Measurements from ENCODE around the gene EPYC.
A peak's percentile ranks its signal among the peaks of the same experiment; 100 is the strongest.
"Not testable (repeated sequence)": the region's sequence is repeated elsewhere in the genome, so short reads cannot be mapped to it uniquely, and the experiment has no call there.

The EPYC gene

DNA sequence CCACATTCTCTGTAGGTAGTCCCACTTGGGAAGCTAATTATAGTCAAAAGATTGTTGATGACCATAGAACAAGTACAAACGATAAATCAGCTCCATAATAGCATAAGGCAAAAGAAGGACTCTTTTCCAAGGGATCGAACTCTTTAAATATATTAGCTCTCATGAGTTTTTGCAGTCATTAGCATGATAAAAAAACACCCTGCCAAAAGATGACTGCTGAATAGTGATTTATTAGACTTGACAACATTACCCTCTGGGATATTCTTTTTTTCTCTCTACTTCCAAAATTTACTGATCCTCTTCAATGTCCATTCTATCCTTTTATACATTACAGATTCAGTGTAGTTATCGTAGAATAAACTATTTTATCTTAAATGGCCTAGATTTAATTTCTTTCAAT is 14.2 kb downstream of the EPYC start:
- no peak for DNase-seq

DNA sequence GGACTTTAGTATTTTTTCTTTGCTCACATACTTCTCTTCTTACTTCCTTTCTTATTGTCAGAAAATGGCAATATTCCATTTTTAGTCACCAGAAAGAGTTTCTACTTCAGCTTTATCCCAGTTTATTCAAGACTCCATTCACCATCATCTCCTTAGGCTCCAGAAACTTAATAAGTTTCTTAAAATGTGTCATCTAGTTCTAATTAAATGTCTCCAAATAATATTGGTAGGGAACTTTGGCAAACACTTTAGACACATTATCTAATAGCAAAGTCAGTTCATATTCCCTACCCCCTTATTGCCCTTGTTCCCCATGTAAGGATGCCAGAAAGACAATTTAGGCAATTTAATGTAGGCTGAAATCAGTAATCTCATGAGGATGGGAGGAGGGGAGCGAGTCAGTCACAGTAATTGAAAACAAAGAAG is 15.1 kb downstream of the EPYC start:
- DNase-seq, result no peak

DNA sequence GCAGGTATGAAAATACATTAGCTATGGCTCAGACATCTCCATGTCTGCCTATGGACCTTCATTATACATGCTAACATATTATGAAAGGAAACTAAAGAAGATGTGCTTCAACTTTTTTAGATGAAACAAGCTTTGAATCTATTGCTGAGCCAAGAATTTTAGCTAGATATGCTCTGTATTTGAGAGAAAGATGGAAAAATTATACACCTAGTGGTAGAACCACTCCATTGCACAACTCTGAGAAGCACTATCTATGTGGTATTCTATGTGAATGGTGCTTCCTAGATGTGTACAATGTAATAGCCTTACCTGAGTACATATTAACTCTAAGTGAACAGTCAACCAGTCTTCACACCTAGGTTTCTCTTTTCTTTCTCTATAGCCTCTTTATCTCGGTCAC is 17.3 kb downstream of the EPYC start:
- no peak for DNase-seq

DNA sequence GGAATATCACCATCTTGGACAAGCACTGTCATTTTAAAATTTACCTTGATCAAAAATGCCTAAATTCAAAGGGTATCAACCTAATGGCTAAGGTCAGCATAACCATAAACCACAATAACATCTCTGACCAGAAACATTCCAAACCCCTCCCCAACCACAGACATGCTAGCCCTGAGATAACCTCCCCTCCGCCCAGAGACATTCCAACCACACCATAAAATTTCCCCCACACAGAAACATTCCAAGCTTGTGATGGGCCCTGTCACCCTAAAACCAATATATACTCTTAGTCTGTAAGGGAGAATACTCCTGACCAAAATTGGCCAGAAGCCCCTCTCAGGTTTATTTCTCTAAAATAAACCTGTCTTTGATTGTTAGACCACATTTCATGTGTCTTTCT is 17.7 kb downstream of the EPYC start:
- no peak for DNase-seq

DNA sequence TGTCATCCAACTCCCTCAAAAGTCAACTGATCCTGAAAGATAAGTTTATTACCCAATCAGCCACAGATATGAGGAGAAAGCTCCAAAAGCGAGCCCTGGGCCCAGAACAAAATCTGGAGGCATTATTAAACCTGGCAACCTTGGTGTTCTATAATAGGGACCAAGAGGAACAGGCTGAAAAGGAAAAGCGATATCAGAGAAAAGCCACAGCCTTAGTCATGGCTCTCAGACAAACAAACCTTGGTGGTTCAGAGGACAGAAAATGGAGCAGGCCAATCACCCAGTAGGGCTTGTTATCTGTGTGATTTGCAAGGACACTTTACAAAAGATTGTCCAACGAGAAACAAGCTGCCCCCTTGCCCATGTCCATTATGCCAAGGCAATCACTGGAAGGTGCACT is 19.4 kb downstream of the EPYC start:
- DNase-seq, result not testable (repeated sequence)

DNA sequence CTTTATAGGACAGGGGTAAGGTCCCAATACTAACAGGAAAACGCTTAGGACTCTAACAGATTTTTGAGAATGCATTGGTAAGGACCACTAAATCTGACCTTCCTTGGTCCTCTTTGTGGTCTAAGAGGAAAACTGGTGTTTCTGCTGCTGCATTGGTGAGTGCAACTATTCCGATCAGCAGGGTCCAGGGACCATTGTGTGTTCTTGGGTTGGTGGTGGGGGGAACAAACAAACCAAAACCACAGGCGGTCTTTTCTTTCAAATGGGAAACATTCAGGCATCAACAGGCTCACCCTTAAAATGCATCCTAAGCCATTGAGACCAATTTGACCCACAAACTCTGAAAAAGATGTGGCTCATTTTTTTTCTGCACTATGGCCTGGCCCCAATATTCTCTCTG is 20.7 kb downstream of the EPYC start:
- DNase-seq, result no peak

DNA sequence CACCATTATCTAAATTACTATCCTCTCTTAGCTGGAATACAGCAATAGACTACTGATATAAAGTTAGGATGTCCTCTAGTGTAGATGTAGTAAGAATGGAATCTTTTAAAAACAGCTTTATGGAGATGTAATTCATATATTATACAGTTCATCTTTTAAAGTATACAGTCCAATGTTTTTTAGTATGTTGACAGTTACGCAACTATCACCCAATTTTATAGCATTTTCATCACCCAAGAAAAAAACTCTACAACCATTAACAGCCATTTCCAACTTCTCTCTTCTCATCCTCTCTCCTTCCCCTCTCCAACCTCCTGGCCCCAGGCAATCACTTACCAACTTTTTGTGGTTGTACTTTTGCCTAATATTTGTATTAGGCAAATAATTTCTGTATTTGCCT is 22.6 kb downstream of the EPYC start:
- DNase-seq, result no peak

DNA sequence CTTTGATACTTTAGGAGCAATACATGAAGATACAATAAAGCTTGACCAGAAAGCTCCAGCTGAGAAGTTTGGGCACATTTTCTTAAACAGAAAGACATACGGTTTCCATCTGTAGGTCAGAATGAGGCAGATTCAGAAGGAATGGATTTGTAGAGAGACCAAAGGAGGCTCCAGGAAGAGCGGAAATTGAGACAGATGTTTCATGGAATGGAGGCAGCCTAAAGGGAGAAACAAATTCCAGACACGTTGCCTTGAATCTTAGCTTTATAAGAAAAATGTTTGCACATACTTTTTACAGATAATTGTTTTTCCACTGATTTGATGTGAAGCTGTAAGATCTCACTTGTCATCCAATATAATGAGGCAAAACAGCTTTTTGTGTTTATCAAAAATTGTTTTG is 24.8 kb downstream of the EPYC start:
- DNase-seq, result no peak

DNA sequence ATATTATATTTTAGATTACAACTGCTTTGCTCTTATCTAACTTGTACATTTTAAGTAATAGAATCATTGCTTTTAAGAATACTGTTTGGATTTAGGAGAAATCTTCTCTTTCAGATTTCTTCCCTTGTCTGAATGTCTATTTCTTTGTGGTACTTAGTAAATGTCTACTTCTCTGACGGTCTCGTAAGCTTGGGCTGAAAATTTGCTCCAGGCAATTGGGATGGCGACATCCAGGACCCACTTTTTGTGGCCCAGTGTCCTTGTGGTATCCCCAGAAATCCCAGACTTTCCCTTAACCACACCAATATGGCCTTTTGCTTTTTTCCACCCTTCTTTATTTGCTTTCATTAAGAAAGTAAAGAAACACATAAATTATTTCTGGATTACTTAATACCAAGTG is 25.8 kb downstream of the EPYC start:
- DNase-seq, result no peak

DNA sequence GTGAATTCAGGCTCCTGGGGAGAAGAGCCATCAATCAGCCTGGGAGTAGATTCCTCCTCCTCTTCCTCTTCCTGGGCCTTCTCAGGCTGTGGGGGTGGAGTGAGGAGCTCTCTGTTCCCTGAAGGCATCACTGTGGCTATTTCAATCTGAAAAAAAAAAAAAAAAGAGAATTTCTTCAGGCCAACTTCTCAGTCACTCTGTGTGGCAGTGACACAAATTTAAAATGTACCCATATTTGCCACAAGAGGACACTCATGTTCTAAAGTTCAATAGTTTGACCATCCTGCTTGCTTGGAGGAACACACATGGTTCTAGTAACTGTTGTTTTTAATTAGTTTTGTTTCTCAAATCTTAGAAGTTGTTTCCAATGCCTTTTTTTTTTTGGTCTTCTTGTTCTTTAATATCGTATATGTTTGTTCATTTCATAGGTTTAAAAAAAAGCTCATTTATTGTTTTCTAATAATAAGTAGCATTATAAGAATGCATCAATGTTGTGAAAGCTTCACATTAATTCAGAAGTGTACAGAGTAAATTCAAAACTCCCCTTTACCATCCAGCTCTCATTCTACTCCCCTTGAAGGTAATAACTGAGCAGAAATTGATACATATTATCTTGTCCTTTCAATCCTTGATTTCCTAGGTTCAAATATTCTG is 26.5 kb downstream of the EPYC start:
- peak; percentile 37 to 45 for DNase-seq

DNA sequence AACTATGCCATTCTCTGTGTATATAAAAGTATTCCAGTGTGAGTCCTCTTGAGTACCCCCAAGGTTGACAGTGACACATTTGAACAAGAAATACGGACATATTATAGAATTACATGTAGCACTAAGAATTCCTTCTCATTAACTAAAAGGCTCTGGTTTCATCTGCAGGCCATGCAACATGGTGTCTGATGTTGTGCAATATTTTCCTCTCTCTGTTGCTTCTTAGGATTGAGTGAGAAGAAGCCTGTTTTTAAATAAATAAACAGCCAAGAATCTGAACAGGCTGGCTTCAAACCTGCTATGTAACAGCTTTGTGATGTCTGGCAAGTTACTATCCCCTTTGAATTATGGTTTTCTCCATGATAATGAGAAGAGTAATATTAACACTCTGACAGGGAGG is 27.5 kb downstream of the EPYC start:
- no peak for DNase-seq

DNA sequence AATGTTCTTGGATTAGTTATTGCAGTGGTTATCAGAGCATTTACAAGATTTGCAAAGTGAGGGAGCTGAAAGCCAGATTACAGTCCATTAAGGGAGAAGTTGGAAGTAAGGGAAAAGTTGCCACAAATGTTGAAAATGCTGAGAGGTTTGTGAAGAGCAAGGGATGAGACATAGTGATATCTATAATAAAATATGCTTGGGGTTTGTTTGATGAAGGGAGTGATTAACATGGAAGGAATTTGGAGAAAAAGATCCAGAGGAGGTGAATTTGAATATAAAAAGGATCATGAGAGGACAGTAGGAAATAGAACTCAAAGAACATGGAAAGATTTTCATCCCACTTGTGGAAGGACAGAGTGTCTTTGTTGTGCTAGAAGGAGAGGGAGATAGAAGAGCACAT is 30.5 kb downstream of the EPYC start:
- DNase-seq, result no peak

DNA sequence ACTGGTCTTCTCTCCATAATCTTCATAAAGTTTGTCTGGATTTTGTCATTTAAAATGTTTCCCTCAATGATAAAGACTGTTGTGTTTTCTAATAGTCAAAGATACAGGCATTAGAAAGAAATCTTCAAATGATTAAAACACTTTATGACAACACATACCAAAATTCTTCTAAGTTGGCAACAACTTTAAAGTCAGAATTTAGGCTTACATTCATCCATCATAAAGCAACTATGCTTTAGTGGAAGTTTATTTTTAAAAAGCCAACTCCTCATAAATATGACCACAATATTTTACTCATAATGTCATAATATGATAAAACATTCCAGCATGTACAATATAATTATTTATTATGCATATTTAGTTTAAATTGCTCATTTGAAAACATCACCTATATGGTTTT is 32.5 kb downstream of the EPYC start:
- DNase-seq, result no peak

DNA sequence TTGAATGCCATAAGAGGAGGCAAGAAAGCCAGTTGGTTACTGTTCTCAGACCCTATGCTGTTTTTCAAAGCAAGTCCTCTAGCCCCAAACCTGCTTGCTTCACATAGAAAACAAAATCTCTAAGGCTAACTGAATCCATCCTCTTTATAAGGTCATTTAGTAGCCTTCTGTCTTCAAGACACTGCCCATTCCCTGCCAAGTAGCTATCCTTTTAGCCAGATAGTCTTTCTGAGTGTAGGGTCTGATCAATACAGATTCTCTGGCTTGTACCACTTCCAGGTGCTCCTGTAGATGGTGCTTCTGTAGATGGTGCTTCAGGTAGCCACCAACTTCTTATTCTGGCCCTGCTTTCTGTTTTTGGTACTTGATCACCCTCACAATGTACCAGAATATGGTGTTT is 33.9 kb downstream of the EPYC start:
- DNase-seq, result no peak

DNA sequence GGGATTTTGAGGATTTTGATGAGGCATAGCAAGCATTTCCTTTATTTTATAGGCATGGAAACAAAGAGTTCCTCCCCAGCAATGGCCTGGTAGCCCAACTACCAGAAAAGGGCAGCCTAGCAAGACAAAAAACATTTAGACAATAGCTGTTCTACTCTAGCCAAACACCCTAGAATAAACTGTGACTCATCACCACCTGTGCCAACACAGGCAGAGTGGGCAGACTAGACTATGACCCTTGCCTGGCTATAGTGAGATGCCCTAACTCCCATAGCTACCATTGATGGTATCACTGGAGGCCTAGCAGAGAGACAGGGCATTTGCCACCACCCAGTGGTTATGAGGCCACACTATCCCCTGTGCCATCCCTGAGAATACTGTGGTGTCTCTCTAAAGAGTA is 34.3 kb downstream of the EPYC start:
- no peak for DNase-seq

DNA sequence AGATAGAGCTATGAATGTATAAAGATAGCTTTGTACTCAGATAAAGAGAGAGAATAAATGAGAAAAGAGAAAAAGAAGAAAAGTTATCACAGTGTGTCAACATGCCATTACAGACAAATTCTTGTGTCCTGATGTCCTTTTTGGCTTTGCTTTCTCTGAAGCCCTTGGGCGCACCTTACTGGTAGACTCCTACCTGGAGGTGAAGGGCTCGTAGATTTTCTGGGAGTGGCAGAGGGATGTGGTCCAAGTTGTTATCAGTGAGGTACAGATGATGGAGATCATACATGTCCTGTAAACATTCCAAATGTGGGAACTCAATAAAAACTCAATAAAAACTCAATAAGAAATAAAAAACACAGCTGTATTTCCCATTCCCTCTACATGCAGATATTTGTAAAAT is 34.9 kb downstream of the EPYC start:
- no peak for DNase-seq

DNA sequence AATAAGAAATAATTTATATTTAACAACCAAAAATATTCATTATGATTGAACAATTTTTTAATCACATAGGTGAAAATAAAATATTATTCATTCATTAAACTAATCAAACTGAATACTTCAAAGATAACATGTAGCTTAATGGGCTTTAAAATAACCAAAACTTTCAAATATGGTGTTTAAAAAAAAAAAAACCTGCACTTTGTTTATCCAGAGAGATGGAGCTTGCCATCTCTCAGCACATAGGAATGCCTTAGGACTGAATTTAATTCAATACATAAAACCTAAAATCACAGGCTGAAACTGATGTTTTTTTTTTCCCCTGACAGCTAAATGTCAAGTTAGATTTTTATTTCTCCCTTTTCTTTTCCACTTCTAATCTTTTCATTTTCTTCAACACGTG is 35.4 kb downstream of the EPYC start:
- DNase-seq, result no peak

DNA sequence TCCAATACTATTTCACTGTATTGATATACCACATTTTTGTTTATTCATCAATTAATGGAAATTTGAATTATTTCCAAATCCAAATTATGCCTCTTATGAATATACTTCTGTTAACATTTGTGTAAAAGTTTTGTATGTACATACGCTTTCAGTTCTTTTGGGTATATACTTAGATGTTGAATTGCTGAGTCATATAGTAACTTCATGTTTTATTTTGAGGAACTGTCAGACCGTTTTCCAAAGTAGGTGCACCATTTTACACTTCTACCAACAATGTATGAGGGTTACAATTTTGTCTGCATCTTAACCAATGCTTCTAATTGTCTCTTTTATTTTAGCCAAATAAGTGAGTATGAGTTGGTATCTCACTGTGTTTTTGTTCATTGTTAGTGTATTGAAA is 39.6 kb downstream of the EPYC start:
- peak in 1 of 2 donors; percentile 7 for DNase-seq

DNA sequence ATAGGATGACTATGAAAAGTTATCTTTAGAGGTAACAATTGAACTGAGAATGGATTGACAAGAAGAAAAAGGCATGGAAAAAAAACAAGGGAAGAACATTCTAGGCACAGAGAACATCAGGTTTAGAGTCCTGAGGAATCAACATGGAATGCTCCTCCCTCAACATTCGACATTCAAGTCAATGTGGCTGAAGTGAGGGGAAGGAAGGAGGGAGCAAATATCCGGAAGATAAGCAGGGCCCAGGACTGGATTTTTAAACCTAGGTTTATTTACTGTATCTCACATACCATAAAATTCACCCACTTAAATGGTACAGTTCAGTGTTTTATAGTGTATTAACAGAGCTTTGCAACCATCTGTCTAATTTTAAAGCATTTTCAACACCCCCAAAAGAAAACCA is 40.2 kb downstream of the EPYC start:
- no peak for DNase-seq

DNA sequence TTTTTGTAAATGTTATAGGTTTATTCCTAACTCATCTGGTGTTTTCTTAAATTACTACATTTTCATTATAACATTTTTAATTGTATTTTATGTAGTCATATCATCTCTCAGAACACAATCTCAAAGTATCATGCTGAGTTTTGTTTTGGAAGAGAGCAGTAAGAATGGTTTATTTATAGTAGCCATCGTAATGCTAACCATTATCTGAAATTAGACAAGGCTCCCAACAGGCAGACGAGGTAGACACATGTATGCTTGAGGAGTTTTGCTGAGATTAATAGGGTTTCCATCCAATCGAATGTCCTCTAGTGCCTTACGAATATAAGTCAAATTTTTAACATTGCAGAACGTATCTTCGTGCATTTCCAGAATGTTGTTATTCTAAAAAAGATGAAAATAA is 40.8 kb downstream of the EPYC start:
- no peak for DNase-seq

DNA sequence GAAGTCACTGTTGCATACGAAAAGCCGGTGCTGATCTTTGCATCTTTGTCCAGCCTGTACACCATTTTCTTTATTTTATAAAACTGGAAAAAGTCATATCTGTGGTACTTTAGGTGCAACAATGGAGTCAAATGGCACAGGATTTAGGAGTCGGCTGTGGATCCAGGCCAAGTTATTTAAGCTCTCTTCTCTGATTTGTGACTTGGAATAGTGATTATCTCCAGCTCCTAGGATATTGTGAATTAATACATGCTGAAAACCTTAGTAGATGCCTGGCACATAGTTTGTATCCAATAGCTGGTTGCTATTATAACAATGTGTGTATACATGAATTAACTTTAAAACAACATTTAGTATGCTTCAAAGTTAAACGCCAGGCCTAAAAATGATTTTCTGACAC is 43.6 kb downstream of the EPYC start:
- DNase-seq, result no peak

DNA sequence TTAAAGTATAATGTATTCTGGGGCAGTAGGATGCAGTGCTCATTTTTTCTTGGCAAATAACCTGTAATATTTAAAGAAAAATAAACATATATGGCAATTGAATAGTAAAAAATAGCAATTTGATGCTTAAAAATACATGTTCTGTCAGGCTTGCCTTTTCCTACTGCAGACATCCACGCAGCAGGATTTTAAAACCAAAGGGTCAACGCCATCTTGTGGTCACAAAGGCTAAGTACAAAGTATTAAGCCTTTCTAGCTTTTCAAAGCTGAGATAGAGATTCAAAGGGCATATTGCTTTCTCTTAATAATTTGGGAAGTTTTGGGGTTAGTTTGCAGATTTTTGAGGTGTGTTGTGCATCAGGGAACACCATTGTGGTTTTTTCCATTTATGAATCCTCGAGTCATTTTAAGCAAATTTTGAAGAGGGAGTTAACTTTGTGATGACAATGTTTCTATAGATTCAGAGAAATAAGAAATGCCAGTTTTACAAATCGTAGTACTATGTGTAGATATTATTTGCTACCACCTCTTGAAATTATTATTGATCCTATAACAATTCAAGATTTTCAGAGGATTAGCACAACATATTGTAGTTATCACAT is 45.1 kb downstream of the EPYC start:
- DNase-seq, result peak; percentile 52 to 54

DNA sequence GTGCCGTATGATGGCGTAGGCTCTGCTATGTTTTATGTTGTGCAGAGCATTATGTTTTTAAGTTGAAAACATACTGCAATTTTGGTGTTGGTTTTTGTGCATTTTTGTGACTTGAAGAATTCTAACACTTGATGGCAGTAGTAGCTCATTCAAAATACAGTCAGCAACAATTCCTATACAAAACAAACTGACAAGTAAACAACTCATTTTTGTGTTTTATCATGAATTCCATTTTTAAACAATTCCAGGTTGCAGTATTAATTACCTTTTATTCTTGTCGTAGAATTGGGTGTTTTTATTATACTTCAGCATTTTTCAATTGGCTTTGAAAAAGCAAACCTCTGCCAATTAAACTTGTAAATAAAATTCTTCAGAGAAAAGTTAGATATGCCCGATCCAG is 45.7 kb downstream of the EPYC start:
- no peak for DNase-seq

DNA sequence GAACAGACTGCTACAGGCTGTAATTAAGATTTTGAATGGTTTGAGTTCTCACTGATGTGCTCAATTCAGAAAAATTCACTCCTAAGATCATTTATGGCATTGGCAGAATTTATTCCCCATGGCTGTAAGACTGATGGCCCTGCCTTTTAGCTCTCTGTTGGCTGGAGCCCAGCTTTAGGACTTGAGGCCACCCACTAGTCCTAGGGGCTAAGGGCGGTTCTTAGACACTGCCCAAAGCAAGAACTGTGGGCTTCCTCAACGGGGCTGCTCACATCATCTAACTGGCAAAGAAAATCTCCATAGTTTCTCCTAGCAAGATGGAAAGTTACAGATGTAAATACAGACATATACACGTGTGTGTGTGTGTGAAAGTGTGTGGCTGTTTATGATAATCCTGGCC is 46.4 kb downstream of the EPYC start:
- no peak for DNase-seq

DNA sequence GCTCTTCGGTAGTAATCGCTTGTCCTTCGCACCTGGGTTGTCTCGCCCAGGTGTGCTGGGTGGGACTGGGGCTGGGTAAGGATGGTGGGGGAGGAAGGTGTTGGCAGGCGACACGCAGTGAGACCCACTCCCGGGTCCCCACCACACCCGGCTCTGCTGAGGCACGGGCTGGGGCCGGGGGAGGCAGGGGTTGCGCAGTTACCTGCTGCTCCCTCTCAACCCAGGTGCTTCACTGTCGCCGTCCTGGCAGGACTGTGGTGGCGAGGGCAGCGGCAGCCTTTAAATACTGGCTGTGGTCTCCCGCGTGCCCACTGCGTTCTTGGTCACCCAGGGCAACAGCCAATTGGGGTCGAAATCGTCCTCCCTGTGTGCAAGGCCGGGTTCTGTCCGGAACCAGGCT is 49.9 kb downstream of the EPYC start, which contains the start of gene CCER1:
Gene CCER1, minus strand, starts transcription at position 256 of the 400 bp plus-strand sequence. CDS start 434 bp downstream, outside the sequence.
- no peak for DNase-seq
